Stimulated activated naive CD8-positive, alpha-beta T cell treated with anti-CD3 and anti-CD28 coated beads, Interleukin-15, amount 100 ng/mL, for 72 hours (primary cell): ENCODE data around the gene TGFBR2.

ENCODE experiments used
- ATAC-seq: fragments of 150-1000 bp; cut with Tn5 transposase; 2 replicates; pipeline ENCODE4 v1.10.0; 2021; ENCODE audit warnings: mild to moderate bottlenecking, moderate library complexity
- DNase-seq, 2 donors: peaks; one replicate each; pipeline ENCODE4 v3.0.0; 2021 to 2022
- H3K27ac Mint-ChIP-seq, 2 donors: one replicate each; pipeline ENCODE4 v1.8.0; 2022; ENCODE audit warnings: mild to moderate bottlenecking in 2 of 2, mixed read lengths in 2 of 2, moderate library complexity in 2 of 2
- H3K27me3 Mint-ChIP-seq: one replicate; pipeline ENCODE4 v1.8.0; 2022; ENCODE audit warnings: mixed read lengths
- H3K4me1 Mint-ChIP-seq: one replicate; pipeline ENCODE4 v1.8.0; 2022; ENCODE audit warnings: mild to moderate bottlenecking, mixed read lengths
- H3K4me3 Mint-ChIP-seq, 2 donors: one replicate each; pipeline ENCODE4 v1.8.0; 2022; ENCODE audit warnings: mild to moderate bottlenecking in 2 of 2, mixed read lengths in 2 of 2, moderate library complexity in 1 of 2
- H3K9me3 Mint-ChIP-seq, 2 donors: one replicate each; pipeline ENCODE4 v1.8.0; 2022; ENCODE audit warnings: mixed read lengths in 2 of 2

TGFBR2 gene

DNA sequence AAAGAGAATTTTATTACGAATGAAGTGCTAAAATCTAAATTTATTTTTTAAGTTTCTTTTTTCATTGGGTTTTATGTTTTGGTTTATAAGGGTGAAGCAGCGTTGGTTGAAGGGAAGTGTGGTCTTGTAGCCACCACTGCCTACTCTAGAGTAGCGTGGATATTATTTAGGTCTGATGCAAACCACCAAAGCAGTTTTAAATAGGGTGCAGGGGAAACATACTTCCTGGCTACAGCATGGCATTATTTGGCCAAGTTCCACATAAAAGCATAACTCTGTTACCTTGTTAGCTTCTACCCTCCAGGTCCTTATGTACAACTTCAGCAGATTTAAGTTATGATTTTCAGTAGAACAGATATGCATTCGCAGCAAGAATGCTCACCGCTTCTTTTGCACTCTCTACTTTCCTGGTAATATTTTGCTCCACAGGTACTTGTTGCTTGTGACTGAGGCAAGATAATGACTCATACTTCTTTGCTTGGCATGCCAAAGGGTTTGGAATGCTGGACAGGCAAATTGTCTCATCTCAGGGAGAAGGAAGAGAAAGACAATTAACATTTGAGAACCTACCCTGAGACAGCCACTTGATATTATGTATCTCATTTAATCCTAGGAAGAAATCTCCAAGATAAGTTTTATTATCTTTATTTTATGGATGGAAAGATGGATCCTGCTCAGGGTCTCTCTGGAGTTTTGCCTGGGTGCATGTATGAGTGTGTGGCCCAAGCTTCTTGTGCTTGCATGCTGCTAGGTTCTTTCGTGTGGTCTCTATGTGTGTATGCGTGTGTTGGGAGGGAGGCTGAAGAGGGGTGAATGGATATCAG is 5.4 kb downstream of the TGFBR2 start:
- no peak for DNase-seq
- Mint-ChIP-seq H3K27ac (peak overlapping the region; percentile 94 to 98), H3K27me3 (no peaks in the 10 kb centered on the region), H3K4me1 (peaks cover 53% of the 10 kb centered on the region), H3K9me3 (no peaks in the 10 kb centered on the region), H3K4me3 (peak overlapping the region; percentile 60 to 85)
- peak; percentile 42 for ATAC-seq

DNA sequence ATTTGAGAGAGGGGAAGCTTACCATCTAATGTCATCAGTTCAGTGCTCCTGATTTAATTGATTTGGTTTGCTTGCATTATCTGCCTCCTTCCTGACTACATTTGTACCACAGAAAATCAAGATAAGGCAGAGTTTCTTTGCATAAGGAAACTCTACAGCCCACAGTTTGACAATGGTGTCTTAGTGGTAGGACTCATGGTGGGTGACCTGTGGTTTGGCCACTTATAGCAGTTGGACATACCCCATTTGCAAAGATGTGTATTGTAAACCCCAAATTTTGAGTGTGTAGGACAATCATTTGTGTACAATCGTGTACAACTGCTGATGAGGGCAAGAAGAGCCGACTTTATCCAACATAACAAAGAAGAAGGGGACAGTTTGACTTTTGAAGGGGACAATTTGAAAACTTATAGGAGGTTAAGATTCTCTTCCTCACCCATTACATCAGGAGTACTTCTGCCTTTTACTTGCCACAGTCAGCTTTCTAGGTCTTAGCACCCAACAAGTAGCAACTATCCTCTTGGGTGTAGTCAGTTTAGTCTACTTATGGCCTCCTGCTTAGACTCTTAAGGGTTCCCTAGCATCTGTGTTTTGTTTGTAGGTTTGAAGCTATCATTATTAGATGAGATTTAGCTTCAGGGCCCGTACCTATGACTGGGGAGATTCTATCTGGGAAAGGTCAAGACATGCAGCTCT is 6.2 kb downstream of the TGFBR2 start:
- DNase-seq (no peak), ATAC-seq (peak; percentile 33)
- no peaks in the 10 kb centered on the region for H3K9me3 Mint-ChIP-seq
- H3K27me3 Mint-ChIP-seq = no peaks in the 10 kb centered on the region
- peaks cover 61% of the 10 kb centered on the region for H3K4me1 Mint-ChIP-seq
- peak overlapping the region; percentile 90 to 94 for H3K27ac Mint-ChIP-seq
- H3K4me3 Mint-ChIP-seq = peak overlapping the region; percentile 60 to 85

DNA sequence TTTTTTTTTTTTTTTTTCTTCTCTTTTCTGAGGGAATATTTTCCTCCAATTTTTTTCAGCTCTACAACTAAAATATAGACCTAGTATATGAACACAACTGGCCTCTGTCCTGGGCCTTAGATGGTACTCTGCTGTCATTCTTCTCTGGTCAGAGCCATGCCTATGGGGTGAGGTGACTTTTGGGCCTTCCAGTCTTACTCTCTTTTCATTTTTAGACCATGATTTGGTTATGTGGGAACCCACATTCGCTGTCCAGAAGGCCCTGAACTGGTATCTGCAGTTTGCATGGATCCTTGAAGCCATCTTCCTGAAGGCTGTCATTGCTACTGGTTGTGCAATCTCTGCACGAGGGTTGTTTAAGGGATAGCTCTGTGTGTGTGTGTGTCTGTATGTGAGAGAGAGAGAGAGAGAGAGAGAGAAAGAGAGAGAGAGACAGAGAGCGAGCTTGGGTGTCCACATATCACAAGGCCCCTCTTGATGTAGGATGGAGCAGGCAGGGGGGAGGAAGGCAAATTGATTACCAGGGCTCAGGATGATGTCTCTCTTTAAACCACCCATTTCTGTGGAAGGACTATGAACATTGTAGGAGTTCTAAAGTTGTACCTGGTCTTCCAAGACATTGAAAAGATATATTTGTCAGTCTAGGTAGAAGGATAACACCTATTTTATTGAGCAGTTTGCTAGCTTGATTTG is 6.9 kb downstream of the TGFBR2 start:
- ATAC-seq (peak; percentile 21), DNase-seq (no peak)
- peak overlapping the region; percentile 90 to 94 for H3K27ac Mint-ChIP-seq
- H3K9me3 Mint-ChIP-seq = no peaks in the 10 kb centered on the region
- peaks cover 68% of the 10 kb centered on the region for H3K4me1 Mint-ChIP-seq
- peak overlapping the region; percentile 60 to 85 for H3K4me3 Mint-ChIP-seq
- no peaks in the 10 kb centered on the region for H3K27me3 Mint-ChIP-seq

DNA sequence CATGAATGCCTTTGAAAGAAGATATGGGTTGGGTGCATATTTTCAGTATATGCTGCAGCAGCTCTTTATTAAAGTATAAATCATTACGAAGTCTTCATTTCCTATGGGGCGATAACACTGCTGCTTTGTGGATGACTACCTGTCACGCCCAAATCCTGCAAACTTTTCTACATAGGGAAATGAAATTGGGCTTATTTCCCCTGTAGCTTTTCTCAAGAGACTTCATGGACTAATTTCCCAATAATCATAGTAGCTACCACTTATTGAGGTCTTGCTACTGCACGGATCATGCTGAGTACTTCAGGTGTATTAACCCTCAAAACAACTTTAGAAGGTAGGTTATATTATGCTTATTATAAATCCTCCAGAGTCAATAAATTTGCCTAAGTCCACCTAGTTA is 8.0 kb downstream of the TGFBR2 start:
- Mint-ChIP-seq H3K27ac (peak overlapping the region; percentile 52 to 85), H3K27me3 (no peaks in the 10 kb centered on the region), H3K9me3 (no peaks in the 10 kb centered on the region), H3K4me3 (peak overlapping the region; percentile 60 to 85), H3K4me1 (peaks cover 79% of the 10 kb centered on the region)
- DNase-seq (no peak), ATAC-seq (no peak)

DNA sequence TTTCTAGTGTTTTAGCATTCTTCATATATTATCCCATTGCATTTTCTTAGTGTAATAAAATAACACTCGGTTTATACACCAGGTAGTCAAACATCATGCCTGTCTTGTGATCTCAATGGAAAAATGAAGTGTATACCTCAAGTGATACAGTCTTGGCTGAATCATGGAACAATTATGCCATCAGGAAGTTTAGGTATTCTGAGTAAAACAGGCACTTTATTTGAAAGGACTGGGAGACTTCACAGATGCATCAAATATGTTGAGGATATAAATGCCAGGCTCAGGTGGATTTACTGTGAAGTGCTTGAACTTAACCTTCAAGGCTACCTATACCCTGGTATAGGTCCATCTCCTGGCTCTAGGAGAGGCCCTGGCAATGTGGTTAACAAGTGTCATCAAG is 8.5 kb downstream of the TGFBR2 start:
- no peak for ATAC-seq
- peak overlapping the region; percentile 78 to 86 for H3K27ac Mint-ChIP-seq
- H3K4me1 Mint-ChIP-seq = peaks cover 84% of the 10 kb centered on the region
- no peaks in the 10 kb centered on the region for H3K9me3 Mint-ChIP-seq
- no peaks in the 10 kb centered on the region for H3K27me3 Mint-ChIP-seq
- peak overlapping the region; percentile 60 to 85 for H3K4me3 Mint-ChIP-seq
- DNase-seq = no peak

DNA sequence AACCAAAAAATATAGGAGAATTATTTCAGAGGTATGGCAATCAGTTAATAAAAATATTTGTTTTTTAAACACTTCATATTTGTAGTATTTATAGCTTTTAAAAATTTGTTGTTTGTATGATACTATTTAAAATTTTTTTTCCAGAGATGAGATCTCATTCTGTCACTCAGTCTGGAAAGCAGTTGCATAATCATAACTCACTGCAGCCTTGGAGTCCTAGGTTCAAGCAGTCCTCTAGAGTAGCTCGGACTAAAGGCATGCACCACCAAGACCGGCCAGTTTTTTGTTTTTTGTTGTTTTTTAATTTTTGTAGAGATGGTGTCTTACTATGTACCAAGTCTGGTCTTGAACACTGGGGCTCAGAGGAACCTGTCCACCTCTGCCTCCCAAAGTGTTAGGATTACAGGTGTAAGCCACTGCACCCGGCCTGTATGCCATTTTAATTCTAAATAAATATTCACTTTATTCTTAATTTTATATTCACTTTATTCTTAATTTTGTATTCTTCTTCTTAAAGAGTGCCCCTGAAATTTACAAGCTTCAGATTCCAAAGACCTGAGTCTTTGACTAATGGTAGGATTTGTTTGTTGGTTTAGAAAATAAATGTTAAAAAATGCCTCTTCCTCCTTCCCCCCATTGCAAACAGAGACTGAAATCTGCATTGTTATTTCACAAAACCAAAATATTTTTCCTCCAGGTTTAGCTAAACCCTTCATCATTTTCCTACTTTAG is 9.4 kb downstream of the TGFBR2 start:
- Mint-ChIP-seq H3K4me3 (peak overlapping the region; percentile 78 to 85), H3K27ac (peak overlapping the region; percentile 78 to 92), H3K27me3 (no peaks in the 10 kb centered on the region), H3K9me3 (no peaks in the 10 kb centered on the region), H3K4me1 (peaks cover 90% of the 10 kb centered on the region)
- ATAC-seq (no peak), DNase-seq (no peak)

DNA sequence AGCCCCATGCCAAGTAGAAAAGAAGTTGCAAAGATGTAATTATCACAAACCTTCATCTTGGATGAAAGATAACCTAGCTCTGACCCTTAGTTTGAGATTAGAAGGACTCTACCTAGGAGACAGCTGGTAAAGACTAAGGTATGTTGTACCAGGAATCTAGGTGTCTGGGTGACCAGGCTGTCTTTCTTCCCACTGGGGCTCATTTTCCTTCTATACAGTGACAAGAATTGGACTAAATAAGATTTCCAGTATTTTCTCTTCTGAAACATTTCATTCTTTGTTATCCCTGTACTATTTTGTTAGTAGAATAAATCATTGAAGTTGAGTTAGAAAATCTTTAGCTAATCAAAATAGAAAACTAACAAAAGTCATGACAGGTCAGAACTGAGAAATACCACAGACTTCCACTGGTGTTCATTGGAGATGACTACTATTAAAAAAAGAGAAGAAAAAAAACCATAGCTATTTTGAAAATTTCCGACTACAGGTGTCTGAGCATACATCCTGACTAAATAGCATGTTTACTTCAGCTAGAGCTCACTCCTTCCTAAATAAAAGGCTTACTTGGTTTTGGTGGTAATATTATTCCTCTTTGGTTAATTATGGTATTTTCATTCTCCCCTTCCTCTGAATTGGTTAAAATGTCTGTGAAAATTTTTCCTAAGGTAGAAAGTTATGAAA is 10.1 kb downstream of the TGFBR2 start:
- DNase-seq (no peak), ATAC-seq (no peak)
- peak overlapping the region; percentile 78 to 82 for H3K4me3 Mint-ChIP-seq
- H3K27ac Mint-ChIP-seq = peak overlapping the region; percentile 74 to 92
- H3K4me1 Mint-ChIP-seq = peaks cover 92% of the 10 kb centered on the region
- H3K27me3 Mint-ChIP-seq = no peaks in the 10 kb centered on the region
- H3K9me3 Mint-ChIP-seq = no peaks in the 10 kb centered on the region

DNA sequence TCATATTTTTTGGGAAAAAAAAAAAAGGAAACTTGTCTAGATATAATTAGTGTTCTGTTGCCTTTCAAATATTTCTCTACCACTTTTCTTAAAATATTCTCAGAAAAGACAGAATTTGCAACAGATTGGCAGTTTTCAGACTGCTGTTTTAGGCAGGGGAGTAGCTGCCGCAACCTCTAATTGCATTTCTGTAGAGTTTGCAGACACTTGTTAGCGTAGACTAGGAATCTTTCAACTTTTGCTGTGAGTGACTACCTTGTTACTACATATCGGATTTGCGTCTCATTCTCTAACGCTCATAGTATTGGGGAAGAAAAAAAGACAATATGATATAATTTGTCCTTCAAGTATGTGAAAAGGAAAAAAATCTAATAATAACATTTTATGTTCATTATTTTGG is 10.7 kb downstream of the TGFBR2 start:
- Mint-ChIP-seq H3K4me3 (peak overlapping the region; percentile 78 to 82), H3K9me3 (no peaks in the 10 kb centered on the region), H3K27me3 (no peaks in the 10 kb centered on the region), H3K27ac (peak overlapping the region; percentile 74 to 92), H3K4me1 (peaks cover 93% of the 10 kb centered on the region)
- ATAC-seq (no peak), DNase-seq (no peak)

DNA sequence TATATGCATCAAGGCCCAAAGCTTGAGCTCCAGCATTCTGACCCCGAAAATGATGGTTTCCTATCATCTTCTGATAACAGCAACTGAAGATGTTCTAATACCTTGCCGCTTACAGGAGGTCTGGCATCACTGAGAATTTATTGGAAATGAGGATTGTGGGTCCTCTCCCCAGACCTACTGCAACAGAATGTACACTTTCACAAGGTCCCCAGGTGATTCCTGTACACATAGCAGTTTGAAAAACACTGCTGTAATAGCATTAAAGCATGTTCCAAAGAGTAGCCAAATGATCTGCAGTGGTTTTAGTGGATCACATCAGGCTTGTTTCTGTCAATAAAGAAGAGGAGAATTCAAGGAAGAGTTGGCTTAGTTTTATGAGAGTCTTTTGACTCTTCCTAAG is 11.3 kb downstream of the TGFBR2 start:
- ATAC-seq (no peak), DNase-seq (no peak)
- peaks cover 93% of the 10 kb centered on the region for H3K4me1 Mint-ChIP-seq
- no peaks in the 10 kb centered on the region for H3K27me3 Mint-ChIP-seq
- H3K9me3 Mint-ChIP-seq = no peaks in the 10 kb centered on the region
- H3K27ac Mint-ChIP-seq = peak overlapping the region; percentile 84 to 98
- H3K4me3 Mint-ChIP-seq = peak overlapping the region; percentile 80 to 92

DNA sequence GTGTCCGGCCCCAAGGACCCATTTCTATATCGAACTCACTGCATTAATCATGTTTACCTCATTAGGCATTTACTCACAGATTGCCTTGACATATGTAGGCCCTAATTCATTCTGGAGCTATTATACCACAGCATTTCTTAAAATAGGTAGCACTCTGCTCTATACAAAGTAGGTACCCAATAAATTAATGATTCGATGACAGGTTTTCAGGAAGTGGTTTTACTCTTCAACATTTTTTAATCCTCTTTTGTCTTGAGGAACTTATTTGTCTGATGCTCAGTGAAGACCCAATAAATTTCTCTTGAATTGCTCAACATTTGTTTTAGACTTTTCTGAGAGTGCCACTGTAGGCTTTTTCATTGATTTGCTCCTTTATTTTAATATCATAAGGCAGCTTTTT is 12.1 kb downstream of the TGFBR2 start:
- Mint-ChIP-seq H3K27me3 (no peaks in the 10 kb centered on the region), H3K27ac (peak overlapping the region; percentile 84 to 98), H3K4me3 (peak overlapping the region; percentile 80 to 92), H3K4me1 (peaks cover 93% of the 10 kb centered on the region), H3K9me3 (peaks cover 0 to 1% of the 10 kb centered on the region in 2 donors)
- no peak for ATAC-seq
- DNase-seq = no peak

DNA sequence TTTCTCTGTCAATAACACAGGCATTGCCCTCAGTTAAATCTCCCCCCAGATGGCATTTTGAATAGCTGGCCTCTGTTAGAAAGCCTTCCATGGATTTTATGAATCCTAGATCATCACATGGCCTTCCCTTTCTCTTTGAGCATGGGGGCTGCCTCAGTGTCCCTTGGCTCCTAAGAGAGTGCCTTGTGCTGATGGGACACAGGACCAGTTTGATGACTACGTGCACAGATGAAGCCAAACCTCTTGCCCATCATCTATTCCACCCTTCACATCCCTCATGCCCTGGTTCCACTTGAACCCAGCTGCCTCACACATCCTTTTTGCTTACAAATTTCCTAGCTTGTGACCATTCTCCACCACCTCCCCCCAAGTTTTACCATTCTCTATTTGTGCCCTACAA is 12.9 kb downstream of the TGFBR2 start:
- Mint-ChIP-seq H3K4me1 (peaks cover 93% of the 10 kb centered on the region), H3K27ac (peak overlapping the region; percentile 98 to 99), H3K9me3 (peaks cover 0 to 3% of the 10 kb centered on the region in 2 donors), H3K4me3 (peak overlapping the region; percentile 80 to 92), H3K27me3 (no peaks in the 10 kb centered on the region)
- no peak for ATAC-seq
- DNase-seq = no peak

DNA sequence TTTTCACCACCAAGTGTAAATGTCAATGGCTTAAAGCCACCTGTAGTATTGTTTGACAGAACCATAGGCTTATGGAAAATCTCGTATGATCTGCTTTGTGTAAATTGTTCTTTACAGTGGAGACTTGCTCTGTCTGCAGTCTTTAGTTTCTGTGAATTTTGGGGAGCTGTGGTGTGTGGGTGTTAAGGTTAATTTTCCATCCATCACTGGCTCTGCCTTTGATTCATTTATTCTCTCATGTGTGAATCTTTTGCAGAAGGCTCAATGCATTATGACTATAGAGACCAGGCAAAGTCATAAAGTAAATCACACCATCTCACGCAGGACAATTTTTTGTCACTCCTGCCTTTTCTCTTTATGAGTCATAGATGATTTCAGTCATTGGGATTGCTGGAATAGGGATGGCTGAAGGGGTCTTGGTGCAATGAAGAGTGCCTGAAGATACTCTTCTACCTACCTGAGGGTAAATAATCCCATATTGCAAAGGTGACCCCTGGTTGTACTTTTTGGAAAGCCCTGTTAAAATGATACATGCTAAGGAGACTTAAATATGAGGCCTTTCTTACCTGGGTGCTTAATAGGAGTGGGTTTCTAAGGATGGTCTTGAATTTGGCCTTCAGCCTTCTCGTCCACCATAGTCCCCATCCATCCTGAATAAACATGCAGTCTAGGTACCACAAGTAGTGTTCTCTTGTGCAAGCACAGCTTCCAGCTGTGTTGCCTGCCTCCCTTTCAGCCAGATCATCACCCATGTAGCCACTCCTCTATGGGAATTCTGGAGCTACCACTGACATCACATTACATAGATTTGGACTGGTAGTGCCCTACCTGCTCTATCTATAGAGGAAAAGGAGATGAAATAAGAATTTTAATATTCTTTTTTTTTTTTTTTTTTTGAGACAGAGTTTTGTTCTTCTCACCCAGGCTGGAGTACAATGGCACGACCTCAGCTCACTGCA is 14.3 kb downstream of the TGFBR2 start:
- Mint-ChIP-seq H3K9me3 (peaks cover 0 to 3% of the 10 kb centered on the region in 2 donors), H3K4me3 (peak overlapping the region; percentile 83 to 92), H3K27me3 (no peaks in the 10 kb centered on the region), H3K27ac (peak overlapping the region; percentile 98 to 99), H3K4me1 (peaks cover 100% of the 10 kb centered on the region)
- ATAC-seq = peak; percentile 85
- DNase-seq = peak in 1 of 2 donors; percentile 67

DNA sequence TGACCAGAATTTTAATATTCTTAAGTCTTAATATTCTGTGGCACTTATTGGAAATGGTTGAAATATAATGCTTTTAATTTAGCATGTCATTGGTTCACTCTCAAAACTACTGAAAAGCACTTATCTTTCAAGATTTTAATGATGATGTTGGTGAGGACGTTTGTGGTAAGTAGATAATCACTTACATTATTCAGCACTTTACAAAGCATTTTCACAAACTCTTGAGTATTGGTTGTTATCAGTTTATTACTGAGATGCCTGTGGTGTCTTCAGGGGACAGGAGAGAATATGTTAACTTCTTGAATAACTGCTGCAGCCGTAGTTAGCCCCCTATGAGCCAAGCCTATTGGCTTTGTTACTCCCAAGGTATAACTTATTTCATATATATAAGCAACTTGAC is 15.2 kb downstream of the TGFBR2 start:
- H3K27ac Mint-ChIP-seq = peak overlapping the region; percentile 97 to 99
- ATAC-seq (no peak), DNase-seq (no peak)
- H3K27me3 Mint-ChIP-seq = no peaks in the 10 kb centered on the region
- peak overlapping the region; percentile 83 to 88 for H3K4me3 Mint-ChIP-seq
- H3K4me1 Mint-ChIP-seq = peaks cover 100% of the 10 kb centered on the region
- peaks cover 0 to 3% of the 10 kb centered on the region in 2 donors for H3K9me3 Mint-ChIP-seq
